Left hindlimb (tissue), 1 donor: ENCODE measurements around the gene GNAT1.
A peak's percentile ranks its signal among the peaks of the same experiment; 100 is the strongest.

Source experiments
- DNase-seq: peaks from one replicate; pipeline ENCODE4 v3.0.0-alpha.2; 2018

GNAT1 gene

DNA sequence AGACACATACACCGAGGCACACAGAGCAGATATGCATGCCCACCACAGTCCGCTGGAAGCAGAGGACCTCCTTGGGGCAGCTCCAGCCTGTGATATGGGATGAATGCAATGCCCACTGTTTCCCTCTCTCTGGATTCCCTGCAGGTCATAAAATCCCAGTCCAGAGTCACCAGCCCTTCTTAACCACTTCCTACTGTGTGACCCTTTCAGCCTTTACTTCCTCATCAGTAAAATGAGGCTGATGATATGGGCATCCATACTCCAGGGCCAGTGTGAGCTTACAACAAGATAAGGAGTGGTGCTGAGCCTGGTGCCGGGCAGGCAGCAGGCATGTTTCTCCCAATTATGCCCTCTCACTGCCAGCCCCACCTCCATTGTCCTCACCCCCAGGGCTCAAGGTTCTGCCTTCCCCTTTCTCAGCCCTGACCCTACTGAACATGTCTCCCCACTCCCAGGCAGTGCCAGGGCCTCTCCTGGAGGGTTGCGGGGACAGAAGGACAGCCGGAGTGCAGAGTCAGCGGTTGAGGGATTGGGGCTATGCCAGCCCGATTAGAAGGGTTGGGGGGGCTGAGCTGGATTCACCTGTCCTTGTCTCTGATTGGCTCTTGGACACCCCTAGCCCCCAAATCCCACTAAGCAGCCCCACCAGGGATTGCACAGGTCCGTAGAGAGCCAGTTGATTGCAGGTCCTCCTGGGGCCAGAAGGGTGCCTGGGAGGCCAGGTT is at the start of gene GNAT1:
TSS of gene GNAT1 (plus strand) at position 675 of the 725 bp plus-strand sequence. CDS start 116 bp downstream, outside the sequence.
- no peak for DNase-seq

DNA sequence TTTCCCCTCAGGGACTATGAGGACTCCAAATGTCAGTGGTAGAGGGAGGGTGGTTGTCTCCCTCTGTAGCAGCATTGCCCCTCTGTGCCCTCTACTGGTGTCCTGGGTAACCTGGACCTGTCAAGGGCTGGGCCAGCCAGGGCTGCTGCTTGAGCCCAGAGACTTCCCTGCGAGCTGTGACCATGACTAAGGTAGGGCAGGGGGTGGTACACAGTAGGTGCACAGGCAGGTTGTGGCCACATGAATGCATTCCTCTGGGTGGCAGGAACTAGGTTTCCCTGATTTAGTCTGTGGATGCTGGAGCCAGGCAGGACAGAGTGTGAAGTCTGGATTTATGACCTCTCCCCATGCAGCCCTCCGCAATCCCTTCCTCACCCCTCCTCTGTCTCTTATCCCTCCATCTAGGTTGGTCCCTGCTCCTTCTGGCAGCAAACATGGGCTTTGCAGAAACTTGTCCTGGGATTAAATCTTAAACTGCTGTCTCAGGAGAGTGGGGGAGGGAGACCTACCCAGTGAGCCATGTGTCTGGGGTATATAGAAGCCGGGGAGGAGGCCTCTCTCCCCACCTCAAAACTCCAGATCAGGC is 45.0 kb upstream of the GNAT1 start:
- no peak for DNase-seq

DNA sequence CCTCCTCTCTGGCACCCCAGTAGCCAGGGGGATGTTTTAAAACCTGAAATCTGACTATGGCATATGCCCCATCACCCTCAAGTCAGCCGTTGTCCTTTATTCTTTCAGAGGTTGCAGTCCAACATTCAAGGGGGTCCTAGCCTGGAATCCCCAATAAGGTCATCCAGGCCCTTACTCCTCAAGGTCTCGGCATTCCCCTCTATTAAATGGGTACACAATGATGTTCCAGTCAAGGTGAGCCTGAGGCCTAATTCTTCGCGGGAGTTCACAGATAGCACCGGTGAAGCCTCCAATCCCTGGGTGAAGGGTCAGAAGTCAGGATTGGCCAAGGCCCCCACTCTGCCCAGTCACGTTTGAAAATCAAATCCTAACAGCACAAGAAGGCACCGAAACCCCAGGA is 44.4 kb upstream of the GNAT1 start:
- no peak for DNase-seq

DNA sequence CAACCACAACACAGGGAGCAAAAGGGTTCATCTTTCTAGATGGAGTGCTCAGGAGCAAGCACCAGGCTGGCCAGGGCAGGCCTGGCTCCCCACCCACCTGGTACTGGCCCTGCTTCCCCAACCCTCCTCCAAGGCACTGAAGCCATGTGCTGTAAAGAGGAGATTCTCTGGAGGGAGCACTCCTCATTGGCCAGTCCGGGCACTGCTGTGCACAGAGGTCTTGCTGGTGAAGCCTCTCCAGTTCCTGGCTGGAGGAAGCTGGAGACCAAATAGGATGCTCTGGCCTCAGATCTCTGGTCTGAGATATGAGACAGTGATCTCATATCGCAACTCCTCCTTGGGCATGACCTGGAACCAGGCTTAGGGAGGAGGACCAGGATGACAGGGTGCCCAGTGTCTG is 44.0 kb upstream of the GNAT1 start:
- DNase-seq, result no peak

DNA sequence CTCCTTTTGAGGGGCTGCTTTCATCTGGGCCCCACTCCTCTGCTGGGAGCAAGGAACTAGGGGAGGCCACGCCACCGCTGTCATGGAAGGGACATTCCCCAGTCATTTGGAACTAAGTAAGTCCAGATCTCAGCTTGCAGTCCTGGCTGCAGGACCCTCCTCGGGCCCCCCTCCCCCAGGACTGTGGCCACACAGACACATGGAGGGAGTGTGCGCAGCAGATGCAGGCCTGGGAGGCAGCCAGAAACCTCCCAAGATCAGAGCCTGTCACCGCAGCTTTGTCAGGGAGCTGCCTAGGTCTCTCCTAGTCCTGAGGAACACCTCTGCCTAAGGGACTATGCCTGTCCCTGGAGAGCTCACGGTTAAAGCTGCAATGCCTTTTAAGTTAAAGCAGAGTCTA is 43.5 kb upstream of the GNAT1 start:
- DNase-seq, result no peak

DNA sequence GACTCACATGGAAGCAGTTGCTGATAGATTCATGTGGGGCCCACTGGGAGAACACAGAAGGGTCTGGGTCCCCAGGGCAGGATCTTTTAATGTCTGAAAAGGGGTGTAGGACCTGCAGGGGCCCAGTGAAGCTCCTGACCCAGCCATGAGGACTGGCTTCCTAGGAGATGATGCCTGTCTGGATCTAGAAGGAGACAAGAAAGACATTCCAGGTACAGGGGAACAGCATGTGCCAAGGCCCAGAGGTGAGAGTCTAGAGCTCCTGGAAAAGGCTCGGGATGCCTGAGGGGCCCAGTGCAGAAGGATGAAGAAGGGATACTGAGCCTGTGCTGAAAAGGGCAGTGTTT is 41.0 kb upstream of the GNAT1 start:
- no peak for DNase-seq

DNA sequence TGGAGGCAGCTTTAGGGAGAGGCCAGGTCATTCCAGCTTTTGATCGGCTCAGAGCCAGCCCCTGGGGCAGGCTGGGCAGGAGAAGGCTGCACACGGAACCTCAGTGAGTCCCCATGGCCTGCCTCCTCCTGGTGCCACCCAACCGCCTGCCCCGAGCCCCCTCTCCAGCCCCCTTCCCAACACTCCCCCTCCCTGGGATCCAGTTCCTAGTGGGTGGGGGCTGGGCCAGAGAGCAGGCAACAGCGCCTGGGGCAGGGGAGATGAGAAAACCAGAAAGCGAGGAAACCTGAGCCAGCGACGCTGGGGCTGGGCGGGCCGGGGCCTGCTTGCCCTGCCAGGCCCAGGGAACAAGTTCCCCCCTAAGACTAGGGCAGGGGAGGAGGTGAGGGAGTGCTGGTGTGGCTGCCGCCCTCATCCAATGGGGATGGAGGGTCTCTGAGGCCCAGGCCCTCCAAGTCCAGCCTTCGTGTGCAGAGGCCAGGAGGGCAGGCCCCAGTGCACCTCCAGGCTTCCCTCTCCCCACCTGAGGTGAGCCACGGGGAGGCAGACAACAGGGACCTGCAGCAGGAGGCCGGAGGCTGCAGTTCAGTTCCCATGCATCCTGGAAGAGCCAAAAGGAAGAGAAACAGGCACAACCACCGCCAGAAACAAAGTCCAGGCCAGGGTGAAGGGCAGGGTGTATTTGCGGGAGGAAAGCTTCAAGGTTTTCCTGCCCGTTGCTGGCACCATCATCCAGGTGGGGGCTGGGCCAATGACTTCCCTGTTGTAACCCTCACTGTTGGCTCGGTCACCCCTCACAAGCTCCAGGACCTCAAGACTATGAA is 40.3 kb upstream of the GNAT1 start:
- peak; percentile 87 for DNase-seq

DNA sequence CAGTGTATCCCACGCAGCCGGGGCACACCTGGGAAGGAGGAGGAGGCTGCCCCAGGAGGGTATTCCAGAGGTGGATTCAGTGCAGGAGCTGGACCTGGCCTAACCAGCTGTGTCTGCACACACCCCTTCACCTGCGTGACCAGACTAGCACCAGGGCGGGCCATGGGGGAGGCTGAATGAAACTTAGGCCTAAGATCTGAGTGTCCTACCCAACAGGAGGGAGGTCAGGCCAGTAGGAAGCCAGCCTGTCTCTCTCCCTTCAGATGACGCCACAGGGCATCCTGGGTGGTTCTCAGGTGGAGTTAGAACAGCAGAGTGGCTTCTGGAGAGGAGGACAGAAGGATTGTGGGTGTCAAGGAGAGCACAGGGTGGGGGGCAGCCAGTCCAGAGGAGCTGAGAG is 39.7 kb upstream of the GNAT1 start:
- no peak for DNase-seq

DNA sequence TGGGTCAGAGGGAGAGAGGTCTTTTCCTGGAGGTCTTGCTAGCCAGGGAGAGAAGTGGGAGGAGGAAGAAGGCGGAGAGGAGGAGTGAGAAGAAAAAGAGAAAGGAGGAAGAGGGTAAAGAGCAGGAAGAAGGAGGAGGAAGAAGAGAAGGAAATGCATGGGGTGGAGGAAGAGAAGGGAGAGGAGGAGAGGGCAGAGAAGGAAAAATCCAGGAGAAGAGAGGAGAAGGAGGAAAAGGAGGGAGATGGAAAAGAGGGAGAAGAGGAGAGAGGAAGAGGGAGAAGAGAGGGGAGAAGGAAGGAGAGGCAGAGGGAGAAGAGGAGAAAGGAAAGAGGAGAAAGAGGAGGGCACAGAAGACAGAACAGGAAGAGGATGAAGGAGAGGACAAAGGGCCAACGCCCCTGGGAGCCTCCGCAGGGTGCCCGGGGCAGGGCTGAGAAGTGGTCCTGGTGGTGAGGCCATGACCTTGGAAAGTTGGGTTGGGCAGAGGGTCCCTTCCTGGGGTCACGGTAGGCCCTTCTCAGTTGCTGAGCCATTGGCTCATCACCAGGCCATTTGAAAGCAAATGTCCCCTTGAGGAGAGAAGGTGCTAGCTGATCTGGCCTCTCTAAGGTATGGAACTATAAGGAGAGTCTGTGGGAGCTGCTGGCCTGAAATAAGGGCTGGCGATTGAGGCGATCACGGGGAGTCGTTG is 37.5 kb upstream of the GNAT1 start:
- no peak for DNase-seq

DNA sequence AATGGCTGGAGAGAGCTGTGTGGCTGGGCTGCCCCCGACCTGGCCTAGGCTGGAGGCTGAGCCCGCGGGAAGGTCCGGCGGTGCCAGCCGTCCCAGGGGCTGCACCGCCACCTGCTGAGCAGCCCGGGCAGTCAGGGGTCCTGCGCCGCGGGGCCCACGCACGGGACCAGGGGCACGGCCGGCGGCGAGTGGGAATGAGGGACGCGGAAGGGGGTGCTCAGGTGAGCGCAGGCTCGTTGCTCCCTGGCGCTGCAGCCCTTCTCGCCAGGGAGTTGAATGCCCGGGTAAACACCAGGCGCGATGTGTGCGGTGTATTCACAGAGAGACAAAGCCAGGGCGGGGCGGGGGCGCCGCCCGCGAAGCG is 37.0 kb upstream of the GNAT1 start:
- DNase-seq, result no peak

DNA sequence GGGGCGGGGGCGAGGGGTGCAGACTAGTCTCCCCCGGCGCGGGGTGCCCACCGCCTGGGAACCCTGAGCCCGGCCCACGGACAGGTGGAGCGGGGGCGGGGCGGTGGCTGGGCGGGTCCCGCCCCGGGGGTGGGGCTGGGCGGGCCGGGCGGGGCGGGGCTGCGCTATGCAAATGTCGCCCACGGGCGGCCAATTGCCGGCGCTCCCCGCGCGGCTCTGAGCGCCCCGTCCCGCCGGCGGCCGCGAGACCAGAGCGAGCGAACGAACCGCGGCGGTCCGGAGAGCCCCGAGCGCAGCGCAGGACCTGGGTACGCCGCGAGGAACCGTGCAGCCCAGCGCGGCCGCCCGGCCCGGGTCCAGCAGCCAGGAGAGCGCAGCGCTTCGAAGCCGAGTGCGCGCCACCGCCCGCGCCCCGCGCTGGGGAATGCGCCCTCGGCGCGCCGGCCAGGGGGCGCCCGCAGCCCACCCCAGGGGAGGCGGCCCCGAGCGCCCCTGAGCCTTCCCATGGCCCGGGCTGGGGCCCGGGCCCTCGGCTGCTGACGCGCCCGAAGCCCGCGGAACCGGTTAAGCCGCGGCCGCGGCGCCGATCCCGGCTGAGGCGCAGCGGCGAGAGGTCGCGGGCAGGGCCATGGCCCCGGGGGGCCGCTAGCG is 36.4 kb upstream of the GNAT1 start, which contains the start of gene SEMA3F:
TSS of gene SEMA3F (plus strand) at position 485 of the 651 bp plus-strand sequence. CDS start 4,299 bp downstream, outside the sequence.
- peak; percentile 74 for DNase-seq

DNA sequence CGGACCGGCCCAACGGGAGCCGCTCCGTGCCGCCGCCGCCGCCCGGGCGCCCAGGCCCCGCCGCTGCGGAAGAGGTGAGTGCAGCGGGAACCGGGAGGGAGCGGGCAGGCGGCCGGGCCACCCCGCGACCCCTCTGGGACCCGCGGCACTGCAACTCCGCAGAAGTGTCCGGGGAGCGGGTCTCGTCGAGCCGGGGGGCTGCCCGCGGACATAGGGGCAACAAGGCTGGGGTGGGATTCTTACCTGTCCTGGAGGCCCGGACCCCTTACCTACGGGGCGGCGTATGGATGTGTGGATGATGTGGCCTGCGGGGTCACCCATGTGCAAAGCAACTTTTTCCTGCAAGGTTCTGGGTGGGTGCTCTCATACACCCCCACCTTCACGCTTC is 35.9 kb upstream of the GNAT1 start:
- no peak for DNase-seq

DNA sequence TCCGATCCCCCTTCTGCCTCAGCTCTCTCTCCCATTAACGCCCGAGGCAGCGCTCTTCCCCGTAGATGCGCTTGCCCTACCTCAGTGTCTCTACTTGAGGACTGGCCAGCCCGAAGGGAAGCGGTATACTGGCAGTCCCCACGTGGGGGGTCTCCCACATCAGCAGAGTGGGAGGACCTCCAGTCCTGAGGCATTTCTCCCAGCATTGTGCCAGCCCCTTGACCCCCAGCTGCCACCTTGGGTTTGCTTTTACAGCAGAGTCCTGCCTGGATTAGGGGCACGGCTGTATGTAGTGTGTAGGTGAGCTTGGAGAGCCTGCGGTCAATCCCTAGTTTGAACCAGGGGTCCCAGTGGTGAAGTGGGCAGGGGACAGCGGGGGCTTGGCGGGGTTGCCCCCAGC is 35.5 kb upstream of the GNAT1 start:
- DNase-seq, result no peak

DNA sequence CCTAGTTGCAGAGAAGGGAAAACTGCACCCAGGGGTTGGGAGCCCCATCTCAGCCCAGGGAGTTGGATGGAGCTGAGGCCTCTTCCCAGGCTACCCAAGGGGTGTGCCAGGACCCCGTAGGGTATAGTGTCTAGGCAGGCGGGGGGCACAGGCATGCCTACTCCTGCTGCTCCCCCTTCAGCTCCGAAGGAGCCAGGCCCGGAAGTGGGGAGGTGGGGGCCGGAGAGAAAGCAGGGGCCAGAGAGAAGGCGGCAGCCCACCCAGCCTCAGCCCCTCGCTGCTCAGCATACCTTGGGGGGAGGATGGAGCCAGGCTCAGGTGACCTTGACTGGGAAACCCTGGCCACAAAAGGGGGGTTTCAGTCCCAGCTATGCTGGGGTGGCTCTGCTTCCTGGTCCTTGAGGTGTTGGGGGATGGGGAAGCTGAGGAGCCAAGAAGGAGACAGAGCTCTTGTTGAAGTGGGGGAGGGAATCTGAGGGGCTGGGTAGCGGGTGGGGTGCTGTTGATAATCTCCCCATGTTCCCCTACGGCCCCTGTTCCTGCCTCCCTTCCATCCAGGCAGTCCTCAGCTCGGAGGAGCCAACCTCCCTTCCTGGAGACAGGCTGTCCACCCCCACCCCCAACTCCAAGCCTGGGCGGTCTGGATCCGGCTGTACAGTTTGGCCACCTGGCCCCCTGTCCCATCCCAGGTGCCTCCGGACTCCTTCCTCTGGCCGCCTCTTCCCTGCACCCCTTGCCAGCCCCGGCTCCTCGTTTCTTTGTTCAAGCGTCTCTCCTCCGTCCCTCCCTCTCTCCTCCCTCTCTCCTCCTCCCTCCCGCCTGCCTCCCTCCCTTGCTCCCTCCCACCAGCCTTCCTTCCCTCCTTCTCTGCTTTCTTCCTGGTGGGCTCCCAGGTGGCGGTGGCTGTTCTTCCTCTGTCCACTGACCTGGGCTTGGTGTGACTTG is 34.6 kb upstream of the GNAT1 start:
- DNase-seq, result peak; percentile 78

DNA sequence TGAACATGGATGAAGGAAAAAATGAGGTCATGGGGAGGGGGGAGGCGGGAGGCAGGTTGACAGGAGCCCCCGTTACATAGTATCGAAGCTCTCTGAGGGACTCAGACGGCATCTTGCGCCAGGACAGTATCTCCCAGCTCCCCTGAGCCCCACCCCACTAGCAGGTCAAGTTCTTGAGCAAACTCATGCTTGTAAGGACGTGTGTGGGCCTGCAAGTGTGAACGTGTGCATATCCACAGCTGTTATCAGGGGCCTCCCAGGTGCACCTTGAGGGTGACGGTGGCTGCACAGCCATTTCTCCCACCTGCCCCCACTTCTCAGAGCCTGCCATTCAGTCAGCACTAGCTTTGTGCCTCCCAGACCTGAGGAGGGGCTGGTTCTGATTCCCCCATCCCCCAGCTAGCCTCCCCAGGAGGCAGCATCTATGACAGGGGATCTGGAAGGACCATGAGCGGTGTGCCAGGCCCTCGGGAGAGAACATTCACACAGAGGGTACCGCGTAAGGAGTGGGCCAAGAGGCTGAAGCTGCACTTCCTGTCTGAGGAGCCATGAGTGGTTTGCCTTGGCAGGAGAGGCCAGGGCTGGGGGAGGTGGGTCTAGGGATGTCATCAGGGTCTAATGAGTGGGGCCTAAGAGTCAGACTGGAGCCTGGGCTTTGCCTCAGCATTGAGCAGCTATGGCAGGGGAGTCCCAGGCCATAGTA is 33.4 kb upstream of the GNAT1 start:
- DNase-seq, result no peak

DNA sequence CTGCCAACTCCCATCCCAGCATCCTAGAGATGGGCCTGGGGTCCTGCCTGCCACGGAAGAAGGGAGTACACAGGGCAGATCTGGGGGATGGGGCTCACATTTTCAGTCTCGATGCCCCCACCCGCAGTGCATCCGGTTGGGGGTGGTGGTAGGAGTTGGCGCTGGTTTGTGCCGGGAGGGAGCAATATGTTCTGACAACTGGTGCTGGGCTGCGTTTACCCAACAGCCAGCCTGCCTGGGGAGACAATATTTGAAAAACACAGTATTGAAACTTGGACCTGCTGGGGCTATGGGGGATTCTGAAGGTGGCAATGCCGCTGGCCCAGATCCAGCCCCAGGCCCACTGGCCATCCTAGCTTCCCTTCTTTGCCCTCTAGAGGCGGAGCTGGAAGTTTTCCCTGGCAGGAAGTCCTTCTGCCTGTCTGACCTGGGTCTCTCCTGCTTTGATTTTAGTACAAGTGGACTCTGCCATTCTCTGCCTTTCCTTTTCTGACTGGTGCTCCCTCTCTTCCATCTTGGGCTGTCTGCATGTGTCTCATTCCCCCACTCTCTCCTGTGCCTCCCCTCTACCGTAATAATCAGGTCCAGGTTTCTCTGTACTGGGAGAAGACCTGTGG is 32.8 kb upstream of the GNAT1 start:
- no peak for DNase-seq

DNA sequence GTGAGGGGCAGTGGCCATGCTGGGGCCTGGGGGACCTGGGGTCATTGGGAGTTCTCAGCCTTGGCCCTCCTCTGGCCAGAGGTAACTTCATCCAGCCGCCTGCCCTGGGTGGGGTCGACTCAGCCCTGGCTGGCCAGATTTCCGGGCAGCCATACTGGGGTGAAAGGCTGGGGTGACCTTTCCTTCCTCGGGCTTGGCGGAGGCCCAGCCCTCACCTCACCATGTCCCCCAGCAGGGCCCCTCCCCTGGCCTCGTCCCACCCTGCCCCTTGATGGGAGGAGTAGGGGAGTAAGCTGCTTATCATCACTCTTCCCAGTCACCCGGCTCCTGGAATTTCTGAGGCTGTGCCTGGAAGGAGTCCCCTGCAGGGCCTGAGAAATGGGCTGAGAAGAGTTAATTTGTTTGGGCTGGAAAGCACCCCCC is 30.8 kb upstream of the GNAT1 start:
- DNase-seq, result no peak

DNA sequence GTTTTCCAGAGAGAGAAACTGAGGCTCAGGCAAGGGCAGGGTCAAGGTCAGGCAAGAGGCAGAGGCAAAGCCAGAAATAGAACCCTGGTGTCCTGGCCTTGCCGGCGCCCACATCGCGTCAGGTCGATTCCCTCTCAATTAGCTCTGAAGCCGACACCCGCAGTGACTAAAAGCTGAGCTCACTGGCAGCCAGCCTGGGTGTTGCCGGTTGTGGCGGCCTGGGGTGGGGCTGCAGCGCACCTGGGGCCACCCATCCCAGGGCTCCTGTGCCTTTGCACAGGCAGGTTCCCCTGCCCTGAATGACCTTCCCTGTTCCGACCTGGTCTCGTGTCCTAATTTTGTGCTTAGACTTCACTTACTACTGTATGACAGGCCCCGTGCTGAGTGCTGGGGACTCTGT is 30.1 kb upstream of the GNAT1 start:
- DNase-seq, result no peak

DNA sequence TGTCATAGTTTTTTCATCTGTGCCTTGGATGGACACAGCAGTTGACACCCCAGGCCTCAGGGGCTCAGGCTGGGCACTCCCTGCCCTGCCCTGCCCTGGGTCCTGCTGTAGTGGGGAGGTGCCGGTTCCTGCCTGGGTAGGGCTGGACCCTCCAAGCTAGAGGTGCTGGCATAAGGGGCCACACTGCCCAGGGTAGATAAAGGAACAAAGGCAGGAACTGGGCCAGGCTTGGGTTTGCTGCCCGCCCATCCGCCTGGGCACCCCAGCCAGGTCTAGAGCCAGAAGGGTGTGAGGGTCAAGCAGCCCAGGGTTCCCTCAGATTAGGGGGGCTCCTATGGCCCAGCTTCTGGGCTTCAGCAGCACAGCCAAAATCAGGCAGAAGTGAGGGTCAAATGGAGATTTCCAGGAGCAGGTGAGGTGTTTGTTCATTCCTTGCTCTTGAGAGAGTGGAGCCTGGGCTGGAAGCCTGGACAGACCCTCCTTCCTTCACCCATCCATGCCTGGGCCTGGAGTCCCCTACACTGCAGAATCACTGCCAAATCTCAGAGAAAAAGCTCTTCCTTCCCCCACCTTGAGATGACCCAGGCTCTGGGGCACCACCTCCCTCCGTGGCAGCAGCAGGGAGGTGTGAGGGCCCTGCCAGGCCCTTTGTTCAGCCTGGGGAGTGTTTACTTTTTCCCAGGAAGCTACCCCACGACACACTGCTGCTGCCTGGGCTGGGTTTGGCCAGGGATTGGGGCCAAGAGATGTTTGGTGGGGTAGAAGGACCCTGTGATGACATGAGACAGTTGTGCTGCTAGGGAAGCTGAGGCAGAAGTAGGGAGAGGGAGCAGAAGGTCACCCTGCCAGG is 29.2 kb upstream of the GNAT1 start:
- no peak for DNase-seq
